HG02973 (cell line): Measurements from ENCODE around the gene FXR2.
"Not testable (repeated sequence)": the region's sequence is repeated elsewhere in the genome, so short reads cannot be mapped to it uniquely, and the experiment has no call there.

Source experiments
- ATAC-seq: cut with Tn5 transposase; IDR thresholded peaks from one replicate; pipeline ENCODE4 v1.9.1; 2021; ENCODE audit warnings: moderate library complexity; ENCODE audit not compliant: unreplicated experiment

FXR2 gene

DNA sequence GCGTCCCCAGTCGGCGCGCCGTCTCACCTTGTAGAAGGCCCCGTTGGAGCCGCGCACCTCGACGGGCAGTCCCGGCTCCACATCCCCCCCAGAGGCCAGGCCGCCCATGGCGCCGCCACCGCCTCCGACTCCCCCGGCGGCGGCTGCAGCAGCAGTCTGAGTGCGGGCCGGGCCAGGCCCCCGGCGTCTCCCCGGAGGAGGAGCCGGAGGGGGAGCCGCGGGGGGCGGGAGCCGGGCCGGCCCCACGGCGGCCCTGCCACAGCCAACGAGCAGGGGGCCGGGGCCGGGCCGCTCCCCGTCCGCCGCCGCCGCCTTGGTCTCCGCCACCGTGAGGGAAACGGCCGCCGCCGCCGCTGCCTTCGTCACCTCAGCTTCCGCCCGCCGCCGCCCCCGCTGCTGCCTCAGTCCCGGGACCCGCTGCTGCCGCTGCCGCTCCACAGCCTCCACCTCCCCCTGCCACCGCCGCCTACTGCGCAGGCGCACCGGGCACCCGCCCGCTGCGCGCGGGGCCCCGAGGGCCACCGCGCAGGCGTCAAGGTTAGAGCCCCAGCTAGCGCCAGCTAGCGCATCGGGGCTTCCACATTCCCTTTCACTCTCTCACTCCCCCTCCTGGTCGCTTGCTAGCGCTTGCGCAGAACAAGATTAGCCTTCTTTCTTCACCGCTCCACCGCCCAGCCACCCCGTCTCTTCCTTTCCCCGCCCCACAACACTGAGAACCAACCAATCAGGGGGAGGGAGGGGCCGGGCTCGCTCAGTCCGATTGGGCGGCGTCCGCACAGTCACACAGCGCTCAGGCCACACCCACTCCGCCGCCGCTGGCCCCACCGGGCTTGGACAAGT, at the start of gene FXR2:
Gene FXR2, minus strand, starts transcription at position 473 of the 840 bp plus-strand sequence. Its CDS starts 365 bp downstream, at position 108.
- peak; percentile 79 for ATAC-seq

DNA sequence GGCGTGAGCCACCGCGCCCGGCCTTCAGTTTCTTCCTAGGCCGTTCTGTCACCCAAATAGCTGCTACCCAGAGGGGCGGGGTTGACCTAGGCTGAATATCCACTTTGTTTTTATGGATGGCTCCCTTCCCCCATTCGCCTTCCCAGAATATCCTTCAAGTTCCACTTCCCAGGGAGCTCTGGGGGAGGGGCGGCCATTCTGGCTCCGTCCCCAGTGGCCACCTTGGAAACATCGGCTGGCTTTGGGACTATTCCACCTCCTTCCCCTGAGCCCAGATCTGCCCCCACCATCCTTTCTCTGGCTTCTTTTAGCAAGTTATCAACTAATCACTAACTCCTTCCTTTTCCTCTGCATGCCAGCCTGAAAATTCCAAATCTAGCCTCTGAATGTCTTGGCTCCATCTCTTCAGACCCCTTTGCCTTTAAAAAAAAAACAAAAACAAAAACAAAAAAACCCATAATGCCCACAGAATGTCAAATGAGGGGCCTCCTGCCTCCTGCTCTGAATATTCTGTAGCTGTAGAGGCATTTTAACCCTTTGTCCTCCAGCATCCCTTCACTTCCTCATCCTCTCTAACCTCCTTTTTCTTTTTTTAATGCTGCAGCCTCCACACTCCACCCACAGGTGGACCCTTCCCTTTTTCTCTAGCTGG, 42.4 kb upstream of the FXR2 start:
- ATAC-seq: no peak

DNA sequence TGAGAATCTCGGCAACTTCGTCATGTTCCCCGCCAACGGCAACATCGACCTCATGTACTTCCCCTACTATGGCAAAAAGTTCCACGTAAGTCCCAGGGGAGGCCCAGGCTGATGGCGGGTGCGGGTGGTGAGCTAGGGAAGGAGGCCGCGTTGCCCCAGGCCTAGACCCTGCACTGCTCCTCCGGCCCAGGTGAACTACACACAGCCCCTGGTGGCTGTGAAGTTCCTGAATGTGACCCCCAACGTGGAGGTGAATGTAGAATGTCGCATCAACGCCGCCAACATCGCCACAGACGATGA, 40.8 kb upstream of the FXR2 start:
- ATAC-seq: no peak

DNA sequence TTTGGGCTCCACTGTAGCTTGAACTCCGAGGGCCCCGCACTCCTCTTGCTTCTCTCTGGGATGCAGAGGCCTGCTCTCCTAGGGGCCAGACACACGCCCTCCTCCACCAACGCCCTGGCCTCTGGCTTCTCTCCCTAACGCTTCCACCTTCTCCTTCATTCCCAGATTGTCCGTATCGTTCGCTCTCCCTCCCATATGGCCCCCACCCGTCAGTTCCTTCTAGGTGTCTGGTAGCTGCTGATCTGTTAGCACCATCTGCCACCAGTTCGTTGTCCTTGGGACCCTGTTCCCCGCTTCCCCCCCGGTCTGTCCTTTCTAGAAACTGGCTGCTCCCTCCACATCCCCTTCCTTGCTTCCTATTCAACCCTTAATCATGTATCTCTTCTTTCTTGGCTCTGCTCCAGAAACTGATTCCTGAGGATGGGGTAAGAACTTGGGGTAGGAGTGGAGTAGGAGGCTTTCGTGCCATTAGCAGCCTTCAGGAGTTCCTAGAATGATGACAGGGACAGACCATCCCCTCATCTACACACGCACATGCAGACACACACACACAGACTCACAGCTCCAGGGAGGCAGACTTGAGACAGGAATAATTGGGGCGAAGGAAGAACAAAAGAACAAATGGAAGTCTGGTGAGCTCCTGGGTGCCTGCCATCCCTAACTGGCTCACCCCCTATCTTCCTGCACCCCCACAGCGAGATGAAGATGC, 40.3 kb upstream of the FXR2 start:
- no peak for ATAC-seq

DNA sequence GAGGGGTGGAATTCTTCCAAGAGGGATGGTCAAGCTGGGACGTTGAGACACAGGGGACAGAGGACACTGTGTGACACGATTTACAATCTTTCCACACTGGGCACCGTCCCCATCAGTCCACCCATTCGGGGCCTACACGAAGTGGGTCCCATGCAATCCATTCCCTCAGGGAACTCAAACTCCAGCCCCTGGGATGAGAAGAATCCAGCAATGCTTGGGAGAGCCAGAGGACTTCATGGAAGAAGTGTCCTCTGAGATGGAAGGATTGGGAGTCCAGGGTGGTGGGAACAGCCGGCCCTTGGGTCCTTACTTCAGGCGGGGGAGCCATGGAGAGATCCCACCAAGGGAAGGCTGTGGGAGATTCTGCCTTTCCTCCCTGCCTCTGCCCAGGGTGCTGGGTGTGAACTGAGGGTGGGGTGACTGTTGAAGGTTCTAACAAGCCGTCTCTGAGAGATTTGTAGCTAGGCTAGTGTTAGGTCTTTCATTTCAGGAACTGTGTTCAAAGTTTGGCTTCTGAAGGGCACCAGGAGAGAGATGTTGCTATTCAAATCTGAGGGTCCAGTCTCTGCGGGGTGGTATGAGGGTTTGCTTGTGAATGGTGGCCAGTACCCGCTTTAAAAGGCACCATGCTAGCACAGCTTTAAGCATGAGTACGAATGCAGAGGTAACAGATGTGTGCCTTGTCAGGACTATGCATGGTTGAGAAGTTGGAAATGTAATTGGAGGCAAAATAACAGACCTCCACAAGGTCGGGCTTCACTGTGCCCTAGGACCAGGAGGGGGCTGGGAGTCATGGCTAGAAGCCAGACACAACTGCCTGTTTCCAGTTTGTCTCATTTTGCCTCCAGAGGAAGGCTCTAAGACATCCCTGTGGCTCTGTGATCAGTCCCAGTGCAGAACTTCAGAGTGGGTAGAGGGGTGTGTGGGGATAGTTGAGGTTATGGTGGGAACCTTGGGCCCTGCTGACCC, 38.0 kb upstream of the FXR2 start:
- ATAC-seq: no peak

DNA sequence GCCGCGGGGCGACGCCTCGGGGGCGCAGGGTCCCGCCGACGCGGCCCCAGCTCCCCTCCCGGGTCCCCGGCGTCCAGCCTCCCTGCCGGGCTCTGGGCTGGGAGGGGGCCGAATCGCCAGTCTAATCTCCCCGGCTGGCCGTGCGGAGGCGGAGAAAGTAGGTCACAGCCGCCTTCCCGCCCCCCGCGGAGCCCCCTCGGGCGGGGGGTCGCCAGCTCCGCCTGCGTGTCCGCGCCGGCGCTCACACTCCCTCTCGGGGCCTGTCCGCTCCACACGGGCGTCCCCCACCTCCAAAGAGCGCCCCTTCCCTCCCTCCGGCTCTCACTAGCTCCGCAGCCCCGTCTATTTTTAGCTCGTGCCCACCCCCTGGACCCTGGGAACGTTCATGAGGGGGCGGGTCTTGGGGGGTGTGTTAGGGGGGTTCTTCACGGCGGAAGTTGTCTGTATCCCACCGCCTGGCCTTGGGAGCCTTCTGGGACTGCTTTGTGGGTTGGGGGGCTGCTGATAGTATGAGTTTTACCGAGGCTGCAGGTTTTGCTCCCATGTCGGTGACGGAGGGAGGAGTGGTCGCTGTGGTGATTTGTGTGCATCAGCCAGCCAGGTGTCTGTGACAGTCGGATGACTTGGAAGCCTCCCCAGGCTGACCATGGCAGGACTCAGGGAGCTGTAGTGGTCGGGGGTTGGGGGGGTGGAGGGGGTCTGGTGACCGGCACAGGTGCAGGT, 37.1 kb upstream of the FXR2 start:
- no peak for ATAC-seq

DNA sequence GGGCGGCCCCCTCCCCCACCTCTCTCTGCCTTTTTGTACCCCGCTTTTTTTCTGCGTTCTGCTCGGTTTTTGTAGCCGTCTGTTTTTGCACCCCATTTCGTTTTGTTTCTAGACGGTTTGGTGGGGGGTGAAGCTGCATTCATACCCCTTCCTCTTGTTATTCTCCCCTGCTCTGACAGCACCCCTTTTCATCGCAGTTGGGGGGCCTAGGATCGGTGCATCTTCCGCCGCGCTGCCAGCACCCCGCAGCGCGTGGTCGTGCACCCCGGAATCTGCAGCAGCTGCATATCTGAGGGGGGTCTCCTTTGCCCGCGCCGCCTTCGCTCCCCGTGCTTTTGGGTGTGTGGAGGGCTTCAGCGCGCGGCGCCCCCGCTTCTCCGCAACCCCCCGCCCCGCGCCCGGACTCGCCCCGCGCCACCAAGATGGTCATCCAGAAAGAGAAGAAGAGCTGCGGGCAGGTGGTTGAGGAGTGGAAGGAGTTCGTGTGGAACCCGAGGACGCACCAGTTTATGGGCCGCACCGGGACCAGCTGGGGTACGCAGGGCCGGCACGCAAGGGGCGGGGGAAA, 36.5 kb upstream of the FXR2 start:
- no peak for ATAC-seq

DNA sequence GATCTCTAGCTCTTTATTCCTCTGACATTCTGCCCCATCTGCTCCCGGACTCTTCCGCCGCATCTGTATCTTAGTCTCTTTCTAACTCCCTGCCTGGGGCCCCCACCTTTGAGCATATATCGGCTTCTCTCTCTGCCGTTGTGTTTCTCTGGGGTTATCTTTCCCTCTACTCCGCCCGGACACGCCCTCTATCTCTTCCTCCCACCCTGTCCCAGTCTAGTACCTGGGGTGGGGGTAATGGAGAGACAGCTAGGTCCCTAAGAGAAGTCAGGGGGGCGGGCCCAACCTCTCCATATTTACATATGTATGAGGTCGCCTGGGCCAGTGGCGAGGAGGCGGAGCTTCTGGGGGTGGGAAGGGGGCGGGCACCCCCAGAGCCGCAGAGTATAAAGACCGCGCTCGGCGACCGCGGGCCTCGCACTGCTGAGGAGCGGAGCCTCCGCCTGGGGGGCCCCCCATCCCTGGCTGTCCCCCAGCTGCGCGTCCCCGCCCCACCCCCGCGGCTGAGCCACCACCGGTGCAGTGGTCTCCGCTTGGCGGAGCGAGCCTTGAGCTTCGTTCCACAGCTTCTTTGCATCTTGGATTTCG, 35.9 kb upstream of the FXR2 start, which contains the start of gene ATP1B2:
Gene ATP1B2, plus strand, starts transcription at position 418 of the 588 bp plus-strand sequence. CDS start 593 bp downstream, outside the sequence.
- ATAC-seq: no peak

DNA sequence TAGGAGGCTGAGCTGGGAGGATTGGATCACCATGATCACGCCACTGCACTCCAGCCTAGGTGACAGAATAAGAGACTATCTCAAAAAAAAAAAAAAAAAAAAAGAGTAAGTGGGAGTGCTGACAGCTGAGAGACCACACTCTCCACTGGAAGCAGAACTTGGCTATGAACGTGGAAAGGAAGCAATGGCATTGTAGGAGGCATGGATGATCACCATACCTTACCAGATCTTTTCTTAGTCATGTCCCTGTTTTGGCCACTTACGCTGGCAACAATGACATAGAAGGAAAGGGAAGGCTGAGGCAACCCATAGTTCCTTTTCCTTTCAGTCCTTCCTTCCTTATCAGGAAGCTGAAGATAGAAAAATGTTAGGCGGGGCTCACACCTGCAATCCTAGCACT, 32.3 kb upstream of the FXR2 start:
- no peak for ATAC-seq

DNA sequence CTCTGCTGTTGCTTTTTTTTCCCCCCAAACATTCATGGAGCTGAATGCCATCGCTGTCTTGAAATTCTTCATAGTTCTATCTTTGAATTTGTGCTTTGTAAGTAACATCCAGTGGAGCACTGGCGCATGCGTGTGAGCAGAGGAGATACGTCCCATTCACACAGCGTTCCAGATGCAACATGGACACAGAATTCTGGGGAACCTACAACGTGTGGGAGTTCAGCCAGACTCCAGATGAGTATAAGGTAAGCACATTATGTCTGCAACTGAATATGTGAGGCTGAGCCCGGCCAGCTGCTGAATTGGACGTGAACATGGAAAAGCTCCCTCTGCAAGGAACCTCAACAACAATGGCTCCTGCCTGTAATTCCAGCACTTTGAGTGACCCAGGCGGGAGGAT, 31.8 kb upstream of the FXR2 start:
- no peak for ATAC-seq

DNA sequence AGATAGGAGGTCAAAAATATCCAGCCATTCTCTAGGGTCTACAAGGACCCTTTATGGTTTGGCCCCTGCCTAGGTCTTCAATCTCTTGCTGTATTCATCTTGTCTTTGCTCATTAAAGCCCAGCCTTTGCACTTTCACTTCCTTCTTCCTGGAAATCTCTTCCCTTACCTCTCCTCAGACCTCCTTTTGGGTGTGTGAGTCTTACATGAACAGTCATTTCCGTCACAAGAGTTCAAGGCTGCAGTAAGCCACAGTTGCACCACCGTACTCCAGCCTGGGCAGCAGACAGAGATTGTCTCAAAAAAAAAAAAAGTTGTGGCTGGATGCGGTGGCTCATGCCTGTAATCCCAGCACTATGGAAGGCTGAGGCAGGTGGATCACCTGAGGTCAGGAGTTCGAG, 30.1 kb upstream of the FXR2 start:
- ATAC-seq: no peak

DNA sequence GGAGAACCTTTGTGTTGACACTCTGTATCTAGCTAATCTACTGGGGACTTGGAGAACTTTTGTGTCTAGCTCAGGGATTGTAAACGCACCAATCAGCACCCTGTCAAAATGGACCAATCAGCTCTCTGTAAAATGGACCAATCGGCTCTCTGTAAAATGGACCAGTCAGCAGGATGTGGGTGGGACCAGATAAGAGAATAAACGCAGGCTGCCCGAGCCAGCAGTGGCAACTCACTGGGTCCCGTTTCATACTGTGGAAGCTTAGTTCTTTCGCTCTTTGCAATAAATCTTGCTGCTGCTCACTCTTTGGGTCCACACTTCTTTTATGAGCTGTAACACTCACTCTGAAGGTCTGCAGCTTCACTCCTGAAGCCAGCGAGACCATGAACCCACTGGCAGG, 26.9 kb upstream of the FXR2 start:
- ATAC-seq: not testable (repeated sequence)

DNA sequence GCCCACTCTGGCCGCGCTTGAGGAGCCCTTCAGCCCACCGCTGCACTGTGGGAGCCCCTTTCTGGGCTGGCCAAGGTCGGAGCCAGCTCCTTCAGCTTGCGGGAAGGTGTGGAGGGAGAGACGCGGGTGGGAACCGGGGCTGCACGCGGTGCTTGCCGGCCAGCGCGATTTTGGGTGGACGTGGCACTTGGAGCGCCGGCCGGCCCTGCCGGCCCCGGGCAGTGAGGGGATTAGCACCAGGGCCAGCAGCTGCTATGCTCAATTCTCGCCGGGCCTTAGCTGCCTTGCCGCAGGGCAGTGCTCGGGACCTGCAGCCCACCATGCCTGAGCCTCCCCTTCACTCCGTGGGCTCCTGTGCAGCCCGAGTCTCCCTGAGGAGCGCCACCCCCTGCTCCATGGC, 26.1 kb upstream of the FXR2 start:
- no peak for ATAC-seq

DNA sequence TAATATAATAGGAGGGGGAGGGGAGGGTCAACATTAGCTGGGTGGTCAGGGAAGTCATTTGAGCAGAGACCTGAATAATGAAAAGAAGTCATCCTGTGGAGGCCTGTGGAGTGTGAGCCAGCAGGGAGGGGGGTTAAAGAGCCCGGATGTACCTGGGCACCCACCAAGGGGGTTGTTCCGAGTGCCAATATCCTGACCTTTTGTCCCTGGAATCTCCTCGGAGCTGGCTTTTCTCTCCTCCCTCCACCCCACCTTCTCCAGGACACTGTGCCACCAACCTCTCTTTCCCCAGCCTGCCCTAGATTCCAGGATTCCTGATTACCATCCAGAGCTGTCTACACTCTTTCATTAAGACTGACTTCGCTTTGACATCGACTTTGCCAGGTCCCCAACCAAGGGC, 21.5 kb upstream of the FXR2 start:
- no peak for ATAC-seq

DNA sequence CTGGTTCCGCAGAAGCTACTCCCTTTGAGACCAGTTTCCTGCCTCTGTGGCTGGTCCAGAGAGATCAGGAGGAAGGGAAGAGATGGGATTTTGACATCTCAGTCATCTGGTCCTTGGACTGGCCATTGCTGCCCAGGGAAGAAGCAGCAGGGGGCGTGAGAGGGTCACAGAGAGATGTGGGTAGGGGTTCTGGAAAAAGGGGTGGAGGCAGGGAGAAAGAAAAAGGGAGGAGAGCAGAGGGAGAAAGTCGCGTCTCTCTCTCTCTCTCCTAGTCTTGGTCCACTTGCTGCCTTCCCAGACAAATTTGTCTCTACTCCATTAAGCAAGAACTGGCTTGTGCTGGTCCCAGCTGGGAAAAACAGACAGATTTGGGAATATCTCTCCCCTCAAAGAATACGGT, 19.7 kb upstream of the FXR2 start:
- no peak for ATAC-seq

DNA sequence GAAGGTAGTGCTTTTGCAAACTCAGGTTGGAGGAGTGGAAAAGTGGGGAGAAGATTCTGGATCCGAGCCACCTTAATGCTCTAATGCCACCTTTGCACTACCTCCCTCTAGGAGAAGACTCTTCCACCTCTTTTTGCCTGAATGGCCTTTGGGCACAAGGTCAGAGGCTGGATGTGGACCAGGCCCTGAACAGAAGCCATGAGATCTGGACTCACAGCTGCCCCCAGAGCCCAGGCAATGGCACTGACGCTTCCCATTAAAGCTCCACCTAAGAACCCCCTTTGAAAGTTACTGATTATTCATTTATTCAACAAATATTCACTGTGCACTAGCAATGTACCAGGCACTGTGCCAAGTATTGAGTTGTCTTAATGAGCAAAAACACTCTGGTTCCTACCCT, 18.4 kb upstream of the FXR2 start:
- ATAC-seq: no peak

DNA sequence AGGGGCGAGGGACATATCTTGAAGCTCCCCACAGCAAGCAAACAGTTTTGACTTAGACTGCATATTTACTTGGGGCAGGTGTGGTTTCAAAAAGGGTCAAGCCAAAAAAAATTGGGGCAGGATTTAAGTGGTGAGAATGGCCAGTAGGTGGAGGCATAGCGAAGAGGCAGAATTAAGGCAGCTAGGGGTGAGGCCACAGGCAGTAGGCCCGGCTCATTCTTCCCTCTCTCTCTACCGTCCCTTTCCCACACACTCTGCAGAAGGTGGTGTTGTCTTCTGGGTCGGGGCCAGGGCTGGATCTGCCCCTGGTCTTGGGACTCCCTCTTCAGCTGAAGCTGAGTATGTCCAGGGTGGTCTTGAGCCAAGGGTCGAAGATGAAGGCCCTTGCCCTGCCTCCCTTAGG, 17.8 kb upstream of the FXR2 start:
- no peak for ATAC-seq

DNA sequence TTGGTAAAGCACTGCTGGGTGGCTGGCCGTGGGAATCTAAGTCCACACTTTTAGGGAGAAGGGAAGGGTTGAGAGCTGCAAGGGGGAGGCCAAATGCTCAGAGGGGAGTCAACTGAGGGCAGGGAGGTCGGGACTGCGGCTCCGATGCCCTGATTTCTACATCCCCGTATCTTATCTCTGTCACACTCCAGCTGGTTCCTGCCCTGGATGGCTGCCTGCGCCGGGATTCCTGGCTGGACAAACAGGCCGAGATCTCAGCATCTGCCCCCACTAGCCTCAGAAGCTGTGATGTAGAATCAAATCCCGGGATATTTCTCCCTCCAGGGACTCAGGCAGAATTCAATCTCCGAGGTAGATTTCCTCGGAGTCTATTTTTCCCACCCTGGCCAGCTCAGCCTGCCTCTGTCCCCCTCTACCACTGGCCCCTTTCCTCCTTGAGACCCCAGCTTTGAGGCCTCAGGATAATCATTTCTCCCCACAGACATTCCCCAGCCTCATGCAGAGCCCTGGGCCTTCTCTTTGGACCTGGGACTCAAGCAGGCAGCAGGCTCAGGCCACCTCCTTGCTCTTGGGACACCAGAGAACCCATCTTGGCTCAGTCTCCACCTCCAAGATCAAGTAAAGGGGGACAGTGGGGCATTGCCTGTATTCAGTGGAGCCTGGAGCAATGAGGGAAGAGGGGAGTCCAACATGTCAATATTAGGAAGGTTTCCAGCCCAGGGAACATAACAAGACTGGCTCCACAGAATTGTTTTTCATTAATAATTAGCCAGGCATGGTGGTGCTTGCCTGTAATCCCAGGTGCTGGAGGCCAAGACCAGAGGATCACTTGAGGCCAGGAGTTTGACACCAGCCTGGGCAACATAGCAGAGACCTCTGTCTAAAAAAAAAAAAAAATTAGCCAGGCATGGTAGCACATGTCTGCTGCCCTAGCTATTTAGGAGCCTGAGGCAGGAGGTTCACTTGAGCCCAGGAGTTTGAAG, 17.0 kb upstream of the FXR2 start:
- no peak for ATAC-seq
